Vagina (tissue), 2 donors: ENCODE measurements around the gene CNNM2.

Experiments
- POLR2A ChIP-seq, 2 donors: fragments of 450-650 bp; IDR thresholded peaks; one replicate each; pipeline ENCODE4 v1.6.1; 2017; ENCODE audit warnings: antibody characterized with exemption in 2 of 2, mild to moderate bottlenecking in 2 of 2, moderate library complexity in 2 of 2
- TF ChIP-seq, protein P1 (sequence below), 3 experiments: fragments of 450-650 bp in 2 of 3; fragments of 200-600 bp in 1 of 3; sonication (generic) in 1 of 3; IDR thresholded peaks; one replicate each; pipeline ENCODE4 v1.5.1; 2017 to 2019; ENCODE audit warnings: antibody characterized with exemption in 3 of 3, mild to moderate bottlenecking in 2 of 3, moderate library complexity in 2 of 3

DNA sequence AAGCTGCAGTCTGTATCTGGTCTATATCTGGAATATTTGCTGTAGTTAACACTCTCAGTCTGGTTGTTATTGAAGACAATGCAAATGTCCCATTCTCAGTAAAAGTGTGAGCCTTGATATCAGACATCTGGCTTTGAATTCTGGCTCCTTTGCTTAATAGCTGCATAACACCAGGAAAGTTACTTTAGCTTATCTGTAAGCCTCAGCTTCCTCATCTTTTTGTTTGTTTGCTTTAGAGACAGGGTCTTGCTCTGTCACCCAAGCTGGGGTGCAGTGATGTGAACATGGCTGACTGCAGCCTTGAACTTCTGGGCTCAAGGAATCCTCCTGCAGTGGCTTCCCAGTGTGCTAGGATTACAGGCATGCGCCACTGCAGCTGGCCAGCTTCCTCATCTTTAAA, 41.3 kb downstream of the CNNM2 start:
- TF ChIP-seq, protein P1, sequence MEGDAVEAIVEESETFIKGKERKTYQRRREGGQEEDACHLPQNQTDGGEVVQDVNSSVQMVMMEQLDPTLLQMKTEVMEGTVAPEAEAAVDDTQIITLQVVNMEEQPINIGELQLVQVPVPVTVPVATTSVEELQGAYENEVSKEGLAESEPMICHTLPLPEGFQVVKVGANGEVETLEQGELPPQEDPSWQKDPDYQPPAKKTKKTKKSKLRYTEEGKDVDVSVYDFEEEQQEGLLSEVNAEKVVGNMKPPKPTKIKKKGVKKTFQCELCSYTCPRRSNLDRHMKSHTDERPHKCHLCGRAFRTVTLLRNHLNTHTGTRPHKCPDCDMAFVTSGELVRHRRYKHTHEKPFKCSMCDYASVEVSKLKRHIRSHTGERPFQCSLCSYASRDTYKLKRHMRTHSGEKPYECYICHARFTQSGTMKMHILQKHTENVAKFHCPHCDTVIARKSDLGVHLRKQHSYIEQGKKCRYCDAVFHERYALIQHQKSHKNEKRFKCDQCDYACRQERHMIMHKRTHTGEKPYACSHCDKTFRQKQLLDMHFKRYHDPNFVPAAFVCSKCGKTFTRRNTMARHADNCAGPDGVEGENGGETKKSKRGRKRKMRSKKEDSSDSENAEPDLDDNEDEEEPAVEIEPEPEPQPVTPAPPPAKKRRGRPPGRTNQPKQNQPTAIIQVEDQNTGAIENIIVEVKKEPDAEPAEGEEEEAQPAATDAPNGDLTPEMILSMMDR (IDR thresholded peaks at IDR 0.05): no peak
- no peak for TF ChIP-seq POLR2A (IDR thresholded peaks at IDR 0.05)
